ENCODE measurements around the gene GNAT1.
A peak's percentile ranks its signal among the peaks of the same experiment; 100 is the strongest.

GNAT1 gene

GRCh38 chr3:50190936-50191660 is at the start of gene GNAT1:
Gene GNAT1, plus strand, starts transcription at chr3:50191610. Its CDS starts 116 bp downstream, at chr3:50191726.
- DNase-seq (ENCODE audit: low spot score) (no peak), FAIRE-seq (no peak)

- no peak for FAIRE-seq
- no peak for DNase-seq (ENCODE audit: low spot score)
Observed at GRCh38 chr3:50146316-50146901, 45.0 kb upstream of the GNAT1 start.

- FAIRE-seq = no peak
- no peak for DNase-seq (ENCODE audit: low spot score)
Observed at GRCh38 chr3:50147016-50147415, 44.4 kb upstream of the GNAT1 start.

- DNase-seq (ENCODE audit: low spot score) (no peak), FAIRE-seq (no peak)
Observed at GRCh38 chr3:50147447-50147846, 44.0 kb upstream of the GNAT1 start.

- no peak for FAIRE-seq
Observed at GRCh38 chr3:50147861-50148260, 43.5 kb upstream of the GNAT1 start.

GRCh38 chr3:50150404-50150750 is 41.0 kb upstream of the GNAT1 start:
- DNase-seq (ENCODE audit: low spot score) (no peak), FAIRE-seq (no peak)

More at GRCh38 chr3:50147861-50148260, 43.5 kb upstream of the GNAT1 start:
- DNase-seq (ENCODE audit: low spot score) = no peak

GRCh38 chr3:50150863-50151686 is 40.3 kb upstream of the GNAT1 start:
- FAIRE-seq (no peak), DNase-seq (ENCODE audit: low spot score) (no peak)

- DNase-seq (ENCODE audit: low spot score) (no peak), FAIRE-seq (no peak)
Observed at GRCh38 chr3:50151728-50152127, 39.7 kb upstream of the GNAT1 start.

GRCh38 chr3:50153782-50154475 is 37.5 kb upstream of the GNAT1 start:
- FAIRE-seq (no peak), DNase-seq (ENCODE audit: low spot score) (no peak)

- DNase-seq (ENCODE audit: low spot score) (no peak), FAIRE-seq (no peak)
Observed at GRCh38 chr3:50154476-50154839, 37.0 kb upstream of the GNAT1 start.

GRCh38 chr3:50154840-50155490 is 36.4 kb upstream of the GNAT1 start, which contains the start of gene SEMA3F:
Gene SEMA3F, plus strand, starts transcription at chr3:50155324. Its CDS starts 4,299 bp downstream, at chr3:50159623.
- FAIRE-seq (no peak), DNase-seq (ENCODE audit: low spot score) (peak; percentile 4)

- no peak for DNase-seq (ENCODE audit: low spot score)
- no peak for FAIRE-seq
Observed at GRCh38 chr3:50155491-50155878, 35.9 kb upstream of the GNAT1 start.

- DNase-seq (ENCODE audit: low spot score) (no peak), FAIRE-seq (no peak)
Observed at GRCh38 chr3:50155891-50156290, 35.5 kb upstream of the GNAT1 start.

GRCh38 chr3:50156549-50157493 is 34.6 kb upstream of the GNAT1 start:
- no peak for FAIRE-seq
- DNase-seq (ENCODE audit: low spot score) = no peak

- DNase-seq (ENCODE audit: low spot score) (no peak), FAIRE-seq (no peak)
Observed at GRCh38 chr3:50157827-50158529, 33.4 kb upstream of the GNAT1 start.

GRCh38 chr3:50158530-50159146 is 32.8 kb upstream of the GNAT1 start:
- FAIRE-seq (no peak), DNase-seq (ENCODE audit: low spot score) (no peak)

- FAIRE-seq (no peak), DNase-seq (ENCODE audit: low spot score) (no peak)
Observed at GRCh38 chr3:50160561-50160983, 30.8 kb upstream of the GNAT1 start.

GRCh38 chr3:50161320-50161719 is 30.1 kb upstream of the GNAT1 start:
- FAIRE-seq (no peak), DNase-seq (ENCODE audit: low spot score) (no peak)
